Stimulated activated naive CD4-positive, alpha-beta T cell (primary cell): ENCODE results near the gene RAB37.

Experiments
- DNase-seq, 6 experiments: peaks; one replicate each; lab custom pipeline; 2025; lab: John Stamatoyannopoulos, UW

Gene RAB37

GRCh38 chr17:74779948-74780400 is 42.9 kb downstream of the RAB37 start:
- DNase-seq: peak; percentile 18 to 84 (median 54)

- no peak for DNase-seq
Measured at GRCh38 chr17:74780443-74781238, 43.6 kb downstream of the RAB37 start.

- no peak for DNase-seq
Measured at GRCh38 chr17:74782571-74782970, 45.5 kb downstream of the RAB37 start.

GRCh38 chr17:74784125-74784810 is 47.2 kb downstream of the RAB37 start:
- DNase-seq: no peak

DNA sequence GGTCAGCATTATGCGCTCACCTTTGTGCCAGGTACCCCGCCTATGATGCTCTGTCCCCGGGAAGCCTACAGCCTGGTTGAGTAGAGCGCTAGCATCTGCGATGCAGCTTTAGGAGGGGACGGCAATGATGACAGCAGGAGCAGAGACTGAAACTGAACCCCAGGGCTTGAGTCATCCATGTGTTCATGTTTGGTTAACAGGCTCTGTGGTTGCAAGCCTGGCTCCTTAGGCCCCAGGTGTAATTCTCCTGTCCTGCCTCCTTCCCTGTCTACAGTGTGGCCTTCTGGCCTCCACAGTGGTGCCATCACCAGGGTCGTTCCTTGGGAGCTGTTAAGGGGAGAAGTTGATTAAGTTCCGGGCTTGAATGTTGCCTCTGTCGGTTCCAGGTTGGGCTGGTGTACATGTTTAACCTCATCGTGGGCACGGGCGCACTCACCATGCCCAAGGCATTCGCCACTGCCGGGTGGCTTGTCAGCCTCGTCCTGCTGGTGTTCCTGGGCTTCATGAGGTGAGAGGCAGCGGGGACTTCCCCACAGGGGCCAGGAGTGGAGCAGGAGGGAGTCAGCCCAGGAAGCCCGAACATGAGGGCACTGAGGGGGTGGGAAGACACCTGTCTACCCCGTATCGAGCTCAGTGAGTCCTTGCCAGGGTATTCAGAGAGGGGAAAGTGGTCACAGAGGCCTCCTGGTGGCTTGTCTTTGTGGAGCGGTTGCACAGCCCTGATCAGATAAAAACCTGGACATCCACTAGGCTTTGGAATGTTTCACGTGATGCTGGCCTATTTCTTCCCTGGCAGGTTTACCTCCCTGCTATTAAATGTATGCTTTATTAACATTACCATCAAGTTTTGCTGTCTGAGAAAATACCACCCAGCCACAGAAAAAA is 48.3 kb downstream of the RAB37 start:
- DNase-seq: peak in 1 of 6 experiments; percentile 6

DNA sequence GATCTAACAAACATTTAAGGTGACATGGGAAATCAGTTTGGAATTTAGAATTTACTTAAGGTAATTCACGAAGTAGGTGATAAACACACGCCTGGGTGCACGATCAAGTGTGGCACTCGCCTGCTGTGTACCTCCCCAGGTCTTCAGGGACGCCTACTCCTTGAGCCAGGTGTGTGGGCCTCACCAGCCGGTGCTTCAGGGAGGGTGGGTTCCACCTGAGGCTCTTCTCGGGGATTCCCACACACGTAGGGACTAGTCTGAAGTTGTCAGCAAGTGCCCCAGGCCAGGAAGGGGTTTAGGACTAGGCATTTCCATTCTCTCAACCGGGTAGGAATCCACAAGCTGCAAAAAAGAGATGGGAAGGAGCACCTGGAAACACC is 48.9 kb downstream of the RAB37 start:
- DNase-seq: no peak

GRCh38 chr17:74786431-74787055 is 49.5 kb downstream of the RAB37 start:
- DNase-seq: peak in 2 of 6 experiments; percentile 13 to 14

GRCh38 chr17:74790161-74791058 is 53.4 kb downstream of the RAB37 start:
- peak in 2 of 6 experiments; percentile 14 to 33 for DNase-seq

DNA sequence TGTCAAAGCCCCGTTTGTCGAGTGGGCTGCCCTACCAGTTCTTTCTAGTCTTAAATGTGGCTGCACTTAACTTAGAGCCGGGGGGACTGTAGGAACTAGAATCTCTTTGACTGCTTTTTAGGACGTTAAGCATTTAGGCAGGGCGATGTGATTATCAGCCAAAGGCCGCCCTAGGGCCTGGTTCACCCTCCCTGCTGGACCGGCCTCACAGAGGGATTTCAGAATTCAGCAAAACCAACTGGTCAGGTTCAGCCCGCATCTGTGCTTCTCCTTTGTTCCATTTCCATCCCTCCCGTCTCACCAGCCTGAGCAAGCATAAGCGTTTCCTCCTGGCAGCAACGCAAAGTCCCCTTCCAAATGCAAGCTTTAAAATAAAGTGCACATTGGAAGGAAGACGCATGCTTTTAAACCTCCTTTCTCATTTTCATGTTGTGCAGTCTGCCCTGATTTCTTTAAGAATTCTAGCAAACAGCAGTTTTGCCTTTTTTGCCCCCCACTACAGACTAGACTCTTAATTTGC is 55.6 kb downstream of the RAB37 start:
- no peak for DNase-seq

GRCh38 chr17:74795327-74796020 is 58.4 kb downstream of the RAB37 start:
- DNase-seq: no peak

GRCh38 chr17:74796211-74796610 is 59.2 kb downstream of the RAB37 start:
- DNase-seq: no peak

- DNase-seq: no peak
Measured at GRCh38 chr17:74796866-74797265, 59.8 kb downstream of the RAB37 start.
